Stimulated activated CD8-positive, alpha-beta memory T cell treated with anti-CD3 and anti-CD28 coated beads, Interleukin-15, amount 100 ng/mL, for 4 hours (primary cell): ENCODE data around the gene CCNB1.
"Not testable (repeated sequence)": the region's sequence is repeated elsewhere in the genome, so short reads cannot be mapped to it uniquely, and the experiment has no call there.

Experiments used
- DNase-seq, 2 donors: peaks; one replicate each; pipeline ENCODE4 v3.0.0-alpha.2; 2020; ENCODE audit warnings: low read depth in 2 of 2

Gene CCNB1

GRCh38 chr5:69166686-69167492, at the start of gene CCNB1:
Gene CCNB1, plus strand, starts transcription at chr5:69167150. Its CDS starts 113 bp downstream, at chr5:69167263.
- DNase-seq = peak; percentile 94 to 96

- no peak for DNase-seq
Measured at GRCh38 chr5:69129413-69129812, 37.5 kb upstream of the CCNB1 start.

GRCh38 chr5:69130241-69130640, 36.7 kb upstream of the CCNB1 start:
- no peak for DNase-seq

- DNase-seq = no peak
Measured at GRCh38 chr5:69131304-69131703, 35.6 kb upstream of the CCNB1 start.

GRCh38 chr5:69134126-69134525, 32.8 kb upstream of the CCNB1 start:
- no peak for DNase-seq

GRCh38 chr5:69136293-69136692, 30.7 kb upstream of the CCNB1 start:
- DNase-seq = no peak

GRCh38 chr5:69137208-69137607, 29.7 kb upstream of the CCNB1 start:
- not testable (repeated sequence) for DNase-seq

GRCh38 chr5:69137807-69138206, 29.1 kb upstream of the CCNB1 start:
- no peak for DNase-seq

GRCh38 chr5:69138766-69139165, 28.2 kb upstream of the CCNB1 start:
- DNase-seq = no peak

- DNase-seq = not testable (repeated sequence)
Measured at GRCh38 chr5:69140239-69140638, 26.7 kb upstream of the CCNB1 start.

GRCh38 chr5:69140827-69141226, 26.1 kb upstream of the CCNB1 start:
- no peak for DNase-seq

GRCh38 chr5:69148576-69148975, 18.4 kb upstream of the CCNB1 start:
- DNase-seq = not testable (repeated sequence)

- no peak for DNase-seq
Measured at GRCh38 chr5:69148981-69149675, 17.8 kb upstream of the CCNB1 start.

GRCh38 chr5:69149676-69150010, 17.3 kb upstream of the CCNB1 start:
- no peak for DNase-seq

- no peak for DNase-seq
Measured at GRCh38 chr5:69152731-69153130, 14.2 kb upstream of the CCNB1 start.

GRCh38 chr5:69156456-69156855, 10.5 kb upstream of the CCNB1 start:
- no peak for DNase-seq

GRCh38 chr5:69158039-69158438, 8.9 kb upstream of the CCNB1 start:
- no peak for DNase-seq

- no peak for DNase-seq
Measured at GRCh38 chr5:69160651-69161050, 6.3 kb upstream of the CCNB1 start.

GRCh38 chr5:69167493-69167855, 524 bp downstream of the CCNB1 start:
- DNase-seq = no peak

GRCh38 chr5:69167929-69168328, 979 bp downstream of the CCNB1 start:
- DNase-seq = no peak

GRCh38 chr5:69170495-69170894, 3.5 kb downstream of the CCNB1 start:
- DNase-seq = no peak

GRCh38 chr5:69170969-69171368, 4.0 kb downstream of the CCNB1 start:
- no peak for DNase-seq

GRCh38 chr5:69181659-69182293, 14.8 kb downstream of the CCNB1 start:
- DNase-seq = not testable (repeated sequence)
